Thyroid gland (tissue), 4 donors: ENCODE results near the gene COMMD10.

Source experiments
- POLR2A ChIP-seq, 2 donors: fragments of 450-650 bp; IDR thresholded peaks; one replicate each; pipeline ENCODE4 v1.6.1; 2017; ENCODE audit warnings: antibody characterized with exemption in 2 of 2, mild to moderate bottlenecking in 2 of 2, moderate library complexity in 1 of 2
- TF ChIP-seq, protein P1 (sequence below), 6 experiments: fragments of 200-600 bp in 3 of 6; fragments of 450-650 bp in 3 of 6; sonication (generic) in 3 of 6; IDR thresholded peaks; one replicate each; pipeline ENCODE4 v1.5.1; 2016 to 2019; ENCODE audit warnings: antibody characterized with exemption in 6 of 6, mild to moderate bottlenecking in 2 of 6, inconsistent platforms in 1 of 6, moderate library complexity in 1 of 6

GRCh38 chr5:116153687-116154174 is 68.9 kb downstream of the COMMD10 start:
- TF ChIP-seq POLR2A (IDR thresholded peaks at IDR 0.05): no peak
- TF ChIP-seq, protein P1, sequence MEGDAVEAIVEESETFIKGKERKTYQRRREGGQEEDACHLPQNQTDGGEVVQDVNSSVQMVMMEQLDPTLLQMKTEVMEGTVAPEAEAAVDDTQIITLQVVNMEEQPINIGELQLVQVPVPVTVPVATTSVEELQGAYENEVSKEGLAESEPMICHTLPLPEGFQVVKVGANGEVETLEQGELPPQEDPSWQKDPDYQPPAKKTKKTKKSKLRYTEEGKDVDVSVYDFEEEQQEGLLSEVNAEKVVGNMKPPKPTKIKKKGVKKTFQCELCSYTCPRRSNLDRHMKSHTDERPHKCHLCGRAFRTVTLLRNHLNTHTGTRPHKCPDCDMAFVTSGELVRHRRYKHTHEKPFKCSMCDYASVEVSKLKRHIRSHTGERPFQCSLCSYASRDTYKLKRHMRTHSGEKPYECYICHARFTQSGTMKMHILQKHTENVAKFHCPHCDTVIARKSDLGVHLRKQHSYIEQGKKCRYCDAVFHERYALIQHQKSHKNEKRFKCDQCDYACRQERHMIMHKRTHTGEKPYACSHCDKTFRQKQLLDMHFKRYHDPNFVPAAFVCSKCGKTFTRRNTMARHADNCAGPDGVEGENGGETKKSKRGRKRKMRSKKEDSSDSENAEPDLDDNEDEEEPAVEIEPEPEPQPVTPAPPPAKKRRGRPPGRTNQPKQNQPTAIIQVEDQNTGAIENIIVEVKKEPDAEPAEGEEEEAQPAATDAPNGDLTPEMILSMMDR (IDR thresholded peaks at IDR 0.05): no peak
